ENCODE measurements around the gene MBD5. TPM values are rescaled to one million over a fixed set of nuclear protein-coding genes. Genes with fewer than 3 reads are reported as not detected.

MBD5 gene
- total RNA-seq, 1 donor from 2014 or later = 28.0 TPM

- Mint-ChIP-seq H3K9me3 (peaks cover 71% of the 10 kb centered on the region), H3K36me3 (ENCODE audit: low read depth) (peaks cover 27% of the 10 kb centered on the region), H3K4me3 (ENCODE audit: low read depth) (no peak overlapping the region), H3K27ac (no peak overlapping the region), H3K4me1 (ENCODE audit: low read depth) (no peaks in the 10 kb centered on the region), H3K27me3 (ENCODE audit: low read depth) (no peaks in the 10 kb centered on the region)
- intact Hi-C loops (cut with micrococcal nuclease) = no loop called here
- no peak for DNase-seq (ENCODE audit: low spot score)
These were observed 235.0 kb downstream of the MBD5 start for GRCh38 chr2:148255929-148256328.

- H3K4me3 Mint-ChIP-seq (ENCODE audit: low read depth) = no peak overlapping the region
- H3K9me3 Mint-ChIP-seq = peaks cover 64% of the 10 kb centered on the region
- intact Hi-C loops (cut with micrococcal nuclease) = no loop called here
- no peak for DNase-seq (ENCODE audit: low spot score)
- no peak overlapping the region for H3K27ac Mint-ChIP-seq
- H3K27me3 Mint-ChIP-seq (ENCODE audit: low read depth) = no peaks in the 10 kb centered on the region
- no peaks in the 10 kb centered on the region for H3K4me1 Mint-ChIP-seq (ENCODE audit: low read depth)
- peaks cover 27% of the 10 kb centered on the region for H3K36me3 Mint-ChIP-seq (ENCODE audit: low read depth)
These were observed 236.4 kb downstream of the MBD5 start for GRCh38 chr2:148257276-148257675.

DNA sequence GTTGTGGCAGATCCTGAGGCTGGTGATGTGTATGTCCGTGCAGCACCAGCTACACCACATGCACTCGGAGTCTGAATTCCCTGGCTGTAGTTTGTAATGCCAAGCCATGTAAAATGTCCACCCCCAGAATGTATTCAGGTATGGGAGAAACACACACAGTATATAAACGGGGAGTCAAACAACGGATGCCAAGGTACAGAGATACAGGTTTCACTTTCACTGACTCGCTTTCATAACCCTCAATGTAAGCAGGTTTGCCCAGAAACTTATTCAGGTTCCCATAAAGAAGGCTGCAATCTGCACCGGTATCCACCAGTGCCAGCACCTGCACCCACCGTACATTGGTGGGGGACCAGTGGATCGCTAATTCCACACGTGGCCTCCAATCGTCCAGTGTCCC, 237.2 kb downstream of the MBD5 start:
- no peaks in the 10 kb centered on the region for H3K27me3 Mint-ChIP-seq (ENCODE audit: low read depth)
- H3K9me3 Mint-ChIP-seq = peaks cover 55% of the 10 kb centered on the region
- intact Hi-C loops (cut with micrococcal nuclease) = no loop called here

DNA sequence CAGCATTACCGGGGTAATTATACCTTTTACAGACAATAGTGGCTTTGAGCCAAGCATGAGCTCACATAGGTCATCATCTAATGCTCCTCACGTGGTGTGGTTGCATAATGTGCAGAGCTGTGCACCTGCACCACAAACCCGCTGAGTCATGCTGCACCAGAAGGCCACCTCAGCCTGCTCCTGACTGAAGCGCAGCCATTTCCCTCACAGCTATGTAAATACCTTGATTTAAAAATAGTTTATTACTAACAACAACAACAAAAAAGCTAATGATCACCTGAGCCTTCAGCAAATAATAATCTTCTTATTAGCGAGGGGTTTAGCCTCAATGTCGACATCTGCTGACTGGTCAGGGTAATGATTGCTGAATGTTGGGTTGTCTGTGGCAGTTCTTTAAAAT, 238.8 kb downstream of the MBD5 start:
- Mint-ChIP-seq H3K4me1 (ENCODE audit: low read depth) (no peaks in the 10 kb centered on the region), H3K27me3 (ENCODE audit: low read depth) (no peaks in the 10 kb centered on the region), H3K4me3 (ENCODE audit: low read depth) (no peak overlapping the region), H3K27ac (no peak overlapping the region), H3K9me3 (peaks cover 41% of the 10 kb centered on the region), H3K36me3 (ENCODE audit: low read depth) (peaks cover 19% of the 10 kb centered on the region)
- intact Hi-C loops (cut with micrococcal nuclease) = no loop called here
- DNase-seq (ENCODE audit: low spot score) = no peak

More for the DNA sequence above, 237.2 kb downstream of the MBD5 start:
- Mint-ChIP-seq H3K36me3 (ENCODE audit: low read depth) (peaks cover 24% of the 10 kb centered on the region), H3K4me3 (ENCODE audit: low read depth) (no peak overlapping the region), H3K27ac (no peak overlapping the region), H3K4me1 (ENCODE audit: low read depth) (no peaks in the 10 kb centered on the region)
- DNase-seq (ENCODE audit: low spot score) = no peak

GRCh38 chr2:148263890-148264289, 243.0 kb downstream of the MBD5 start:
- DNase-seq (ENCODE audit: low spot score) = no peak
- Mint-ChIP-seq H3K27ac (no peak overlapping the region), H3K9me3 (peaks cover 17% of the 10 kb centered on the region), H3K36me3 (ENCODE audit: low read depth) (peaks cover 11% of the 10 kb centered on the region), H3K4me1 (ENCODE audit: low read depth) (no peaks in the 10 kb centered on the region), H3K4me3 (ENCODE audit: low read depth) (no peak overlapping the region), H3K27me3 (ENCODE audit: low read depth) (no peaks in the 10 kb centered on the region)
- intact Hi-C loops (cut with micrococcal nuclease) = no loop called here

- no peaks in the 10 kb centered on the region for H3K9me3 Mint-ChIP-seq
- intact Hi-C loops (cut with micrococcal nuclease) = no loop called here
- no peak overlapping the region for H3K27ac Mint-ChIP-seq
- no peaks in the 10 kb centered on the region for H3K27me3 Mint-ChIP-seq (ENCODE audit: low read depth)
- H3K36me3 Mint-ChIP-seq (ENCODE audit: low read depth) = no peaks in the 10 kb centered on the region
- no peak for DNase-seq (ENCODE audit: low spot score)
- H3K4me3 Mint-ChIP-seq (ENCODE audit: low read depth) = no peak overlapping the region
- H3K4me1 Mint-ChIP-seq (ENCODE audit: low read depth) = no peaks in the 10 kb centered on the region
These were observed 252.3 kb downstream of the MBD5 start for GRCh38 chr2:148273158-148273691.

GRCh38 chr2:148279216-148279615, 258.3 kb downstream of the MBD5 start:
- Mint-ChIP-seq H3K9me3 (no peaks in the 10 kb centered on the region), H3K27me3 (ENCODE audit: low read depth) (no peaks in the 10 kb centered on the region), H3K27ac (no peak overlapping the region), H3K4me3 (ENCODE audit: low read depth) (no peak overlapping the region), H3K4me1 (ENCODE audit: low read depth) (no peaks in the 10 kb centered on the region), H3K36me3 (ENCODE audit: low read depth) (no peaks in the 10 kb centered on the region)
- DNase-seq (ENCODE audit: low spot score) = no peak
- intact Hi-C loops (cut with micrococcal nuclease) = no loop called here

DNA sequence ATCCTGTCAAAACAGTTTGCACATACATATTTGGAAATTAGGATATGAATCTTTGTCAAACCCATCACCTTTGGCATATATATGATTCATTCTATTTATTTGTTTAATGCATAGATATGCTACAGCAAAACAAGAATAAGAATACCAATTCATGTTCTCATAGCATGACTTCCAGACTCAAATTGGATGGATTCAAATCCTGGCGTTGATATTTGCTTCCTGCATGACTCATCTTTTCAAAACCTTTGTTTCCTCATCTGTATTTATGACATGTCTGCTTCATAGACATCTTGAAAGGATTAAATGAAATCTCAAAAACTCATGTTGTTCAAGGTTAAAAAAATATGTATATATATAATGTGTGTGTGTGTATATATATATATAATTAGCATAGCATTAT, 261.3 kb downstream of the MBD5 start:
- H3K9me3 Mint-ChIP-seq = no peaks in the 10 kb centered on the region
- no peak overlapping the region for H3K4me3 Mint-ChIP-seq (ENCODE audit: low read depth)
- intact Hi-C loops (cut with micrococcal nuclease) = no loop called here
- H3K27ac Mint-ChIP-seq = no peak overlapping the region
- DNase-seq (ENCODE audit: low spot score) = no peak
- no peaks in the 10 kb centered on the region for H3K27me3 Mint-ChIP-seq (ENCODE audit: low read depth)
- H3K4me1 Mint-ChIP-seq (ENCODE audit: low read depth) = no peaks in the 10 kb centered on the region
- no peaks in the 10 kb centered on the region for H3K36me3 Mint-ChIP-seq (ENCODE audit: low read depth)

DNA sequence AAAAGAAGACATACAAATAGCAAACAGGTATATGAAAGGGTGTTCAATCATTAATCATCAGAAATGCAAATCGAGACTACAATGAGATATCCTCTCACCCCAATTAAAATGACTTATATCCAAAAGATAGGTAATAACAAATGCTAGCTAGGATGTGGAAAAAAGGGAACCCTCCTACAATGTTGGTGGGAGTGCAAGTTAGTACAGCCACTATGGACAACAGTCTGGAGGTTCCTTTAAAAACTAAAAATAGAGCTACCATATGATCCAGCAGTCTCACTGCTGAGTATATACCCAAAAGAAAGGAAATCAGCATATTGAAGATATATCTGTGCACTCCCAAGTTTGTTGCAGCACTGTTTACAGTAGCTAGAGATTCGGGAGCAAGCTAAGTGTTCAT, 271.5 kb downstream of the MBD5 start:
- no peaks in the 10 kb centered on the region for H3K36me3 Mint-ChIP-seq (ENCODE audit: low read depth)
- no peaks in the 10 kb centered on the region for H3K9me3 Mint-ChIP-seq
- no peak overlapping the region for H3K4me3 Mint-ChIP-seq (ENCODE audit: low read depth)
- H3K4me1 Mint-ChIP-seq (ENCODE audit: low read depth) = peaks cover 4% of the 10 kb centered on the region
- H3K27me3 Mint-ChIP-seq (ENCODE audit: low read depth) = no peaks in the 10 kb centered on the region
- H3K27ac Mint-ChIP-seq = no peak overlapping the region
- no peak for DNase-seq (ENCODE audit: low spot score)
- intact Hi-C loops (cut with micrococcal nuclease) = no loop called here

GRCh38 chr2:148298196-148298595, 277.3 kb downstream of the MBD5 start:
- Mint-ChIP-seq H3K27ac (no peak overlapping the region), H3K4me3 (ENCODE audit: low read depth) (no peak overlapping the region), H3K9me3 (no peaks in the 10 kb centered on the region), H3K36me3 (ENCODE audit: low read depth) (no peaks in the 10 kb centered on the region), H3K27me3 (ENCODE audit: low read depth) (no peaks in the 10 kb centered on the region), H3K4me1 (ENCODE audit: low read depth) (peaks cover 4% of the 10 kb centered on the region)
- no peak for DNase-seq (ENCODE audit: low spot score)
- intact Hi-C loops (cut with micrococcal nuclease) = no loop called here

DNA sequence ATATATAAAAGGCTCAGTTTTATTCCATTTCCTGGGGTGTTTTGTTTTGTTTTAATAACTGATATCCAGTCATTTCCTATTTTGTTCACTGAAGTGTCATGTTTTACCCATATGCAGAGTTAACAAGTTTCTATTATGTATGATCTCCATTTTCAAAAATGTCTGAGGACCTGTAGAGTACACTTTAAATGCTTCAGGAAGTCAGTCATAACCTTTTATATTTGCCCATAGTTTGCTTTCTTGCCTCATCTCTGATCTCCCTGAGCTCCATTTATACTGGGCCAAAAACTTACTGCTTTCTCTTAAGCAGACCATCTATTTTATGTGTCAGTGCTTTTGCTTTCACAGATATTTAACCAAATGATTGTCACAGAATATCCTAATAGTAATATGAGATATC, 278.7 kb downstream of the MBD5 start:
- Mint-ChIP-seq H3K9me3 (no peaks in the 10 kb centered on the region), H3K27me3 (ENCODE audit: low read depth) (no peaks in the 10 kb centered on the region), H3K4me3 (ENCODE audit: low read depth) (no peak overlapping the region), H3K27ac (no peak overlapping the region), H3K4me1 (ENCODE audit: low read depth) (no peaks in the 10 kb centered on the region), H3K36me3 (ENCODE audit: low read depth) (no peaks in the 10 kb centered on the region)
- intact Hi-C loops (cut with micrococcal nuclease) = no loop called here
- DNase-seq (ENCODE audit: low spot score) = no peak

DNA sequence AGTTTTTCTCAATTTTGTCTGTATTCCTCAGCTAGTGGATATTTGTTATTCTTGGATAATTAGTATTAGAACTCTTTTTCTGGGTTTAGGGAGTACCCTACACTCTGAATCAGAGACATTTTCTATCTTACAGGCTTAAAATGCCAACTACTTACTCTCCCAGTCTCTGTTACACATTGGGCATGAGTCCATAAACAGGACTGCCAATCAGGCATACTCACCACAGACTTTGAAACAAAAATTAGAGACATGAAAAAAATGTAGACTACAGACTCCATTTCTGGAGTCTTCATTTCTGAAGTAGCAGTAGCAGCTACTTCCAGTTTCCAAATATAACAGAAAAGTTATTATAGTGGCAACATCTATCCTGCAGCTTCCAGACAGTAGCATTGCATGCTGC, 279.7 kb downstream of the MBD5 start:
- H3K4me1 Mint-ChIP-seq (ENCODE audit: low read depth) = no peaks in the 10 kb centered on the region
- no peaks in the 10 kb centered on the region for H3K27me3 Mint-ChIP-seq (ENCODE audit: low read depth)
- no peaks in the 10 kb centered on the region for H3K36me3 Mint-ChIP-seq (ENCODE audit: low read depth)
- H3K27ac Mint-ChIP-seq = no peak overlapping the region
- DNase-seq (ENCODE audit: low spot score) = no peak
- no peaks in the 10 kb centered on the region for H3K9me3 Mint-ChIP-seq
- no peak overlapping the region for H3K4me3 Mint-ChIP-seq (ENCODE audit: low read depth)
- intact Hi-C loops (cut with micrococcal nuclease) = no loop called here

DNA sequence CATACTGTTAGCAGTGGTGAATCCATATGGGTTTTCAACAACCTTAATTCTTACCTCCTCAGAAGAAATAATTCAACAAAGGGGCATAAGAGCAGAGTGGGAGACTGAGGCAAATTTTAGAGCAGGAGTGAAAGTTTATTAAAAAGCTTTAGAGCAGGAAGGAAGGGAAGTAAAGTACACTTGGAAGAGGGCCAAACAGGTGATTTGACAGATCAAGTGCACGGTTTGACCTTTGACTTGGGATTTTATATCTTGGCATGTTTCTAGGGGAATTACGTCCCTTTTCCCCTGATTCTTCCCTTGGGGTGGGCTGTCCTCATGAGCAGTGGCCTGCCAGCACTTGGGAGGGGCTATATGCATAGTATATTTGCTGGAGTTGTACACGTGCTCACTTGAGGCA, 280.5 kb downstream of the MBD5 start:
- Mint-ChIP-seq H3K27ac (no peak overlapping the region), H3K4me1 (ENCODE audit: low read depth) (no peaks in the 10 kb centered on the region), H3K36me3 (ENCODE audit: low read depth) (no peaks in the 10 kb centered on the region), H3K4me3 (ENCODE audit: low read depth) (no peak overlapping the region), H3K9me3 (no peaks in the 10 kb centered on the region), H3K27me3 (ENCODE audit: low read depth) (no peaks in the 10 kb centered on the region)
- DNase-seq (ENCODE audit: low spot score) = no peak
- intact Hi-C loops (cut with micrococcal nuclease) = no loop called here

DNA sequence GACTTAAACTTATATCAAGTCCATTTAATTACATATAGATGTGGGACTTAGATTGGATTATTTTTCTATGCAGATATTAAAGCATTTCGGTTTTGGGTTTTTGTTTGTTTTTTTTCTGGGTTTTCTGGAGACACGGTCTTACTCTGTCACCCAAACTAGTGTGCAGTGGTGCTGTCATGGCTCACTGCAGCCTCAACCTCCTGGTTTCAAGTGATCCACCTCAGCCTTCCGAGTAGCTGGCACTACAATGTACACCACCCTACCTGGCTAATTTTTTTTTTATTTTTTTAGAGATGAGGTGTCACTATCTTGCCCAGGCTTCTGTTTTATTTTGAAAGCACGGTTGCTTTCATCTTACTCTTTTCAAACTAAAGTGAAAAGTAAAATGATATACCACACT, 281.6 kb downstream of the MBD5 start:
- intact Hi-C loops (cut with micrococcal nuclease) = no loop called here
- no peaks in the 10 kb centered on the region for H3K4me1 Mint-ChIP-seq (ENCODE audit: low read depth)

More for the DNA sequence above, 281.6 kb downstream of the MBD5 start:
- Mint-ChIP-seq H3K27me3 (ENCODE audit: low read depth) (no peaks in the 10 kb centered on the region), H3K36me3 (ENCODE audit: low read depth) (no peaks in the 10 kb centered on the region), H3K9me3 (no peaks in the 10 kb centered on the region), H3K27ac (no peak overlapping the region), H3K4me3 (ENCODE audit: low read depth) (no peak overlapping the region)
- no peak for DNase-seq (ENCODE audit: low spot score)

Data from activated T-helper 2 cell treated with anti-CD3 and anti-CD28 coated beads, Interferon-gamma antibody, Interleukin-2, Interleukin-4, amounts not matched to agents 10 μg/mL and 5 μg/mL and 100 μg/mL, durations not matched to agents 14 hours and 24 hours and 36 hours (primary cell).